HepG2 (cell line): ENCODE measurements around the gene SNIP1. TPM values are rescaled to one million over a fixed set of nuclear protein-coding genes. Genes with fewer than 3 reads are reported as not detected.

ENCODE experiments used
- BRD4 ChIP-seq: sonication (generic); formaldehyde crosslinking; IDR thresholded peaks from 2 replicates; pipeline ENCODE4 v1.4.0; 2020; ENCODE audit warnings: missing genetic modification reagents
- CC2D1A ChIP-seq: sonication (generic); formaldehyde crosslinking; IDR thresholded peaks from 2 replicates; pipeline ENCODE4 v1.8.1; 2023; ENCODE audit warnings: mild to moderate bottlenecking, missing genetic modification reagents
- EEA1 ChIP-seq: sonication (generic); formaldehyde crosslinking; IDR thresholded peaks from 2 replicates; pipeline ENCODE4 v1.5.1; 2020; ENCODE audit warnings: mild to moderate bottlenecking, missing genetic modification reagents, borderline replicate concordance
- HBP1 ChIP-seq: IDR thresholded peaks from 2 replicates; pipeline ENCODE4 v1.6.1; 2016; ENCODE audit warnings: low read depth, control low read depth
- HDAC2 ChIP-seq: sonication (generic); formaldehyde crosslinking; IDR thresholded peaks from 2 replicates; pipeline ENCODE4 v1.4.0; 2020; ENCODE audit warnings: missing genetic modification reagents
- HNF1B ChIP-seq: sonication (generic); formaldehyde crosslinking; IDR thresholded peaks from 2 replicates; pipeline ENCODE4 v1.5.1; 2020; ENCODE audit warnings: mild to moderate bottlenecking, moderate library complexity, missing genetic modification reagents
- JDP2 ChIP-seq: sonication (generic); formaldehyde crosslinking; IDR thresholded peaks from 2 replicates; pipeline ENCODE4 v1.8.1; 2022; ENCODE audit warnings: missing genetic modification reagents, borderline replicate concordance
- MYNN ChIP-seq: sonication (generic); formaldehyde crosslinking; IDR thresholded peaks from 2 replicates; pipeline ENCODE4 v1.4.0; 2020; ENCODE audit warnings: mild to moderate bottlenecking, low read depth, missing genetic modification reagents
- NFE2 ChIP-seq: sonication (generic); formaldehyde crosslinking; IDR thresholded peaks from 2 replicates; pipeline ENCODE4 v1.4.0; 2020; ENCODE audit warnings: missing genetic modification reagents
- PHF5A ChIP-seq: IDR thresholded peaks from one replicate; pipeline ENCODE4 v1.6.1; 2018; ENCODE audit warnings: low read depth, missing genetic modification reagents; ENCODE audit not compliant: unreplicated experiment
- SIX1 ChIP-seq: sonication (generic); formaldehyde crosslinking; IDR thresholded peaks from 2 replicates; pipeline ENCODE4 v1.4.0; 2020; ENCODE audit warnings: missing genetic modification reagents, borderline replicate concordance
- SIX4 ChIP-seq: sonication (generic); formaldehyde crosslinking; IDR thresholded peaks from 2 replicates; pipeline ENCODE4 v1.4.0; 2020; ENCODE audit warnings: missing genetic modification reagents
- SOX6 ChIP-seq, 2 experiments: fragments of 450-650 bp in 1 of 2; sonication (generic) in 1 of 2; formaldehyde crosslinking in 1 of 2; IDR thresholded peaks; 2 replicates each; pipeline versions ENCODE4 v1.4.0 to v1.6.1; 2017 to 2020; ENCODE audit warnings: antibody characterized with exemption in 1 of 2, mild to moderate bottlenecking in 1 of 2, missing genetic modification reagents in 1 of 2
- TAF15 ChIP-seq: fragments of 200-400 bp; formaldehyde crosslinking; IDR thresholded peaks from one replicate; pipeline ENCODE4 v1.6.1; 2018; ENCODE audit warnings: mild to moderate bottlenecking, low read depth, low read length; ENCODE audit not compliant: poor library complexity, severe bottlenecking
- THYN1 ChIP-seq: sonication (generic); formaldehyde crosslinking; IDR thresholded peaks from 2 replicates; pipeline ENCODE4 v1.8.1; 2023; ENCODE audit warnings: low read depth, mild to moderate bottlenecking, moderate library complexity, missing genetic modification reagents, borderline replicate concordance
- ZBTB38 ChIP-seq: sonication (generic); formaldehyde crosslinking; IDR thresholded peaks from 2 replicates; pipeline ENCODE4 v1.5.1; 2020; ENCODE audit warnings: mild to moderate bottlenecking, missing genetic modification reagents
- ZFP36L1 ChIP-seq: sonication (generic); formaldehyde crosslinking; IDR thresholded peaks from 2 replicates; pipeline ENCODE4 v1.8.0; 2022; ENCODE audit warnings: mild to moderate bottlenecking, missing genetic modification reagents, moderate library complexity
- ZNF10 ChIP-seq: sonication (generic); formaldehyde crosslinking; IDR thresholded peaks from 2 replicates; pipeline ENCODE4 v1.4.0; 2020; ENCODE audit warnings: mild to moderate bottlenecking, low read depth, missing genetic modification reagents, borderline replicate concordance
- ZNF136 ChIP-seq: sonication (generic); formaldehyde crosslinking; IDR thresholded peaks from 2 replicates; pipeline ENCODE4 v1.8.1; 2022; ENCODE audit warnings: low read depth, mild to moderate bottlenecking, moderate library complexity, missing genetic modification reagents
- ZNF331 ChIP-seq: sonication (generic); formaldehyde crosslinking; IDR thresholded peaks from 2 replicates; pipeline ENCODE4 v1.4.0; 2020; ENCODE audit warnings: missing genetic modification reagents
- ZNF557 ChIP-seq: sonication (generic); formaldehyde crosslinking; IDR thresholded peaks from 2 replicates; pipeline ENCODE4 v1.4.0; 2020; ENCODE audit warnings: missing genetic modification reagents
- polyA plus RNA-seq, 8 experiments: library from polyadenylated mRNA; depleted of rRNA in 3 of 8; stranded (reverse) in 7 of 8; unstranded in 1 of 8; fragments of >200 nt; fragmentation: Illumina TruSeq in 4 of 8; extraction: Trizol in 4 of 8; gene quantifications; 2 replicates each; pipeline versions ENCODE4 v1.2.1 to v1.2.3, GENCODE V29; 2011 to 2016; ENCODE audit warnings: low read depth in 4 of 8, missing spikeins in 1 of 8, mixed read lengths in 1 of 8; ENCODE audit not compliant: insufficient read depth in 1 of 8
- total RNA-seq, 5 experiments: library from RNA; depleted of rRNA; stranded (reverse); fragments of >200 nt; fragmentation: Illumina TruSeq; extraction: Trizol; gene quantifications; 2 replicates each; pipeline ENCODE4 v1.2.3, GENCODE V29; 2016; ENCODE audit warnings: low read depth in 1 of 5
- TF ChIP-seq, protein P1 (sequence below): sonication (generic); formaldehyde crosslinking; IDR thresholded peaks from 2 replicates; pipeline ENCODE4 v1.8.1; 2022; ENCODE audit warnings: low read depth, mild to moderate bottlenecking, missing genetic modification reagents
- TF ChIP-seq, protein P2 (sequence below): sonication (generic); formaldehyde crosslinking; IDR thresholded peaks from 2 replicates; pipeline ENCODE4 v1.4.0; 2020; ENCODE audit warnings: mild to moderate bottlenecking, missing genetic modification reagents

SNIP1 gene
- total and polyA plus RNA-seq, 2 of the 13 experiments (the other 11 are each of a cell fraction or from before 2014, with no cell fraction given): 5.5 to 11.2 TPM

GRCh38 chr1:37553927-37554808, at the start of gene SNIP1 (continued):
- TF ChIP-seq, protein P1, sequence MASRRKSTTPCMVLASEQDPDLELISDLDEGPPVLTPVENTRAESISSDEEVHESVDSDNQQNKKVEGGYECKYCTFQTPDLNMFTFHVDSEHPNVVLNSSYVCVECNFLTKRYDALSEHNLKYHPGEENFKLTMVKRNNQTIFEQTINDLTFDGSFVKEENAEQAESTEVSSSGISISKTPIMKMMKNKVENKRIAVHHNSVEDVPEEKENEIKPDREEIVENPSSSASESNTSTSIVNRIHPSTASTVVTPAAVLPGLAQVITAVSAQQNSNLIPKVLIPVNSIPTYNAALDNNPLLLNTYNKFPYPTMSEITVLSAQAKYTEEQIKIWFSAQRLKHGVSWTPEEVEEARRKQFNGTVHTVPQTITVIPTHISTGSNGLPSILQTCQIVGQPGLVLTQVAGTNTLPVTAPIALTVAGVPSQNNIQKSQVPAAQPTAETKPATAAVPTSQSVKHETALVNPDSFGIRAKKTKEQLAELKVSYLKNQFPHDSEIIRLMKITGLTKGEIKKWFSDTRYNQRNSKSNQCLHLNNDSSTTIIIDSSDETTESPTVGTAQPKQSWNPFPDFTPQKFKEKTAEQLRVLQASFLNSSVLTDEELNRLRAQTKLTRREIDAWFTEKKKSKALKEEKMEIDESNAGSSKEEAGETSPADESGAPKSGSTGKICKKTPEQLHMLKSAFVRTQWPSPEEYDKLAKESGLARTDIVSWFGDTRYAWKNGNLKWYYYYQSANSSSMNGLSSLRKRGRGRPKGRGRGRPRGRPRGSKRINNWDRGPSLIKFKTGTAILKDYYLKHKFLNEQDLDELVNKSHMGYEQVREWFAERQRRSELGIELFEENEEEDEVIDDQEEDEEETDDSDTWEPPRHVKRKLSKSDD: no peak
- TF ChIP-seq ZBTB38 (CRISPR knock-in tag) (peak; percentile 39; the same call in 1 of the 2 replicates), SIX1 (peak; percentile 71; the same call in 1 of the 2 replicates), SOX6 (IDR thresholded peaks at IDR 0.05) (no peak), SOX6 (CRISPR knock-in tag; IDR thresholded peaks at IDR 0.05) (peak; percentile 56), SIX4 (CRISPR knock-in tag) (peak; percentile 76), ZNF331 (CRISPR knock-in tag) (peak; percentile 57; the same call in 1 of the 2 replicates), THYN1 (no peak), ZNF10 (CRISPR knock-in tag) (no peak), PHF5A (no peak), JDP2 (CRISPR knock-in tag) (no peak), ZNF136 (no peak), MYNN (CRISPR knock-in tag) (no peak), NFE2 (no peak), ZFP36L1 (CRISPR knock-in tag) (peak; percentile 93), HDAC2 (CRISPR knock-in tag) (peak; percentile 61), BRD4 (CRISPR knock-in tag) (no peak), TAF15 (no peak), HBP1 (peak; percentile 63; the same call in 1 of the 2 replicates), EEA1 (peak; percentile 44; the same call in 1 of the 2 replicates), CC2D1A (CRISPR knock-in tag) (no peak), HNF1B (CRISPR knock-in tag) (peak; percentile 79), ZNF557 (CRISPR knock-in tag) (no peak)
- TF ChIP-seq, protein P2, sequence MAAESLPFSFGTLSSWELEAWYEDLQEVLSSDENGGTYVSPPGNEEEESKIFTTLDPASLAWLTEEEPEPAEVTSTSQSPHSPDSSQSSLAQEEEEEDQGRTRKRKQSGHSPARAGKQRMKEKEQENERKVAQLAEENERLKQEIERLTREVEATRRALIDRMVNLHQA (CRISPR knock-in tag): no peak
